SK-N-MC (cell line): Measurements from ENCODE around the gene NELFCD.
"Not testable (repeated sequence)": the region's sequence is repeated elsewhere in the genome, so short reads cannot be mapped to it uniquely, and the experiment has no call there.

Experiments used
- DNase-seq: peaks from one replicate; pipeline ENCODE4 v3.0.0-alpha.2; 2011; ENCODE audit warnings: low read depth, low spot score
- H3K27ac ChIP-seq: fragments of 200-600 bp; sonication (generic); 2 replicates; pipeline ENCODE4 v1.5.1; 2016; ENCODE audit warnings: mixed run types
- H3K36me3 ChIP-seq: fragments of 200-600 bp; sonication (generic); 2 replicates; pipeline ENCODE4 v1.6.1; 2017; ENCODE audit warnings: antibody characterized with exemption, low read length, mixed read lengths; ENCODE audit not compliant: insufficient read depth
- H3K4me3 ChIP-seq: fragments of 200-600 bp; sonication (generic); 2 replicates; pipeline ENCODE4 v1.5.1; 2016
- H3K9ac ChIP-seq: fragments of 200-600 bp; sonication (generic); 2 replicates; pipeline ENCODE4 v1.8.0; 2017; ENCODE audit warnings: mixed run types, mixed read lengths; ENCODE audit not compliant: insufficient read length
- H3K9me3 ChIP-seq: fragments of 200-600 bp; sonication (generic); 2 replicates; pipeline ENCODE4 v1.6.1; 2017; ENCODE audit warnings: low read depth, mild to moderate bottlenecking, antibody characterized with exemption, low read length, moderate library complexity, mixed read lengths
- EZH2 ChIP-seq: fragments of 200-600 bp; sonication (generic); IDR thresholded peaks from one replicate; pipeline ENCODE4 v1.6.1; 2017; ENCODE audit warnings: antibody characterized with exemption
- FOXP2 ChIP-seq: optimal IDR thresholded peaks from 2 replicates; pipeline ENCODE3; 2011; ENCODE audit warnings: mild to moderate bottlenecking, moderate library complexity; ENCODE audit not compliant: insufficient read depth; ENCODE audit errors: extremely low read length, control extremely low read depth
- POLR2AphosphoS5 ChIP-seq: IDR thresholded peaks from 2 replicates; pipeline ENCODE4 v1.6.1; 2012; ENCODE audit warnings: mild to moderate bottlenecking, low read depth, low read length, borderline replicate concordance

Gene NELFCD

DNA sequence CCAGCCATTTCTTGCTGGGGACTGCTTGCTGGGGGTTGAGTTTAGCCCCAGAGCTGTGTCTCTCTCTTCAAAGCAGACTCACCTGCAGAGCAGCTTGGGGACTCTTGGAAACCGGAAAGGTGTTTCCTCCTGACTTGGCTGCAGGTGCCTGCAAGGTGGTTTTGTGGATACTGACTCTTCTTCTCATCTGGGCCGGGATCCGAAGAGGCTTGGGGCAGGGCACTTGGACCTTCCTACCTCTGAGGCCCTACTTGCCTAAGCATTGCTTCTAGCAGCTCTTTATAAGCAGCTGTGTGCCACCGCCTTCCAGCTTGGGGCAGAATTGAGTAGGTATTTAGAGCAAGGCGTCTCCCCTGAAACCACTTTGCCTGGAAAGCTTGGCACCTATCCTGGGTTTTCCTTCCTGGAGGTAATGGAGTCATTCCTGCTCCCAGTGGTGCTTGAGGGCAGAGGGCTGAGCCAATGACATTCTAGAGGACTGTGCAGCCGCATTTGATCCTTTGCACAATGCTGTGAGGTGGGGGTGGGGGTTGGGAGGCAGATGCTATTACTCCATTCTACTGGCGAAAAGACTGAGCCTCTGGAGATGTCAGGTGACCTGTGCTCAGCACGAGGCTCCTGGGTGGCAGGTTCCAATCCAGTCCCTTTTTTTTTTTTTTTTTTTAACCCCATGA, 29.4 kb downstream of the NELFCD start:
- no peaks in the 10 kb centered on the region for H3K9me3 ChIP-seq
- DNase-seq: no peak
- H3K4me3 ChIP-seq: no peak overlapping the region
- TF ChIP-seq FOXP2 (no peak), EZH2 (no peak), POLR2AphosphoS5 (no peak)
- H3K9ac ChIP-seq: no peak overlapping the region
- no peaks in the 10 kb centered on the region for H3K36me3 ChIP-seq
- H3K27ac ChIP-seq: no peak overlapping the region

DNA sequence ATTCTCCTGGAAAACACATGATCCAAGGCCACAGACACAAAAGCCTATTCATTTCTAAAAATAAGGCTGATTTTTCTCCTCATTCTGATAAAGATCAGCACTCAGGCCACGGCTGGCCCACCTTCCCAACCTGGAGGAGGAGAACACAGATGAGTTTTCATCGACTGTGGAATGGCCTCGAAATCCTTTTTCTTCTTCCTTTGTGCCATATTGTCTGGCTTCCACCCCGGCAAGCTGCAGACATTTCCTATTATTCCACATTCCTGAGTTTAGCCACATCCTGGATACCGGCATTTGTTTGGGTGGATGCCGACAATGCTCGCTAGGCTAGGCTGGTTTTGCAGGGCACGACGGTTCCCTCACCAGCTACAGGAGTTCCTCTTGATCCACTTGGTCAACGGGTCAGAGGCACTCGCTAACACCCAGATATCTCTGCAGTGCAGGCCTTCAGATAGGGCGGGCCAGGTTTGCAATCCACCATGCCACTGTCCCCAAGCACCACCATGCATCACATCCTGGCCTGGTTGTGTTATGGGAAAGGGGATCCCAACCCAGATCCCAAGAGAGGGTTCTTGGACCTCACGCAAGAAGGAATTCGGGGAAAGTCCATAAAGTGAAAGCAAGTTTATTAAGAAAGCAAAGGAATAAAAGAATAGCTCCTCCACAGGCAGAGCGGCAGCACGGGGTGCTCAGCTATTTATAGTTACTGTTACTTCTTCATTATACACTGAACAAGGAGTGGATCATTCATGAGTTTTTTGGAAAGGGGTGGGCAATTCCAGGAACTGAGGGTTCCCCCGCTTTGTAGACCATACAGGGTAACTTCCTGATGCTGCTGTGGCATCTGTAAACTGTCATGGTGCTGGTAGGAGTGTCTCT, 30.2 kb downstream of the NELFCD start:
- Histone ChIP-seq H3K27ac (no peak overlapping the region), H3K9ac (no peak overlapping the region), H3K36me3 (no peaks in the 10 kb centered on the region), H3K9me3 (no peaks in the 10 kb centered on the region), H3K4me3 (no peak overlapping the region)
- TF ChIP-seq POLR2AphosphoS5 (no peak), EZH2 (no peak), FOXP2 (no peak)
- no peak for DNase-seq

DNA sequence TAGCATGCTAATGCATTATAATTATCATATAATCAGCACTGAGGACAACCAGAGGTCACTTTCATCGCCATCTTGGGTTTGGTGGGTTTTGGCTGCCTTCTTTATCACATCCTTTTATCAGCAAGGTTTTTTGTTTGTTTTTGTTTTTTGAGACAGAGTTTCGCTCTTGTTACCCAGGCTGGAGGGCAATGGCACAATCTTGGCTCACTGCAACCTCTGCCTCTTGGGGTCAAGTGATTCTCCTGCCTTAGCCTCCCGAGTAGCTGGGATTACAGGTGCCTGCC, 30.8 kb downstream of the NELFCD start:
- DNase-seq, H3K9ac ChIP-seq, H3K27ac ChIP-seq, H3K4me3 ChIP-seq, H3K9me3 ChIP-seq, H3K36me3 ChIP-seq: not testable (repeated sequence)

DNA sequence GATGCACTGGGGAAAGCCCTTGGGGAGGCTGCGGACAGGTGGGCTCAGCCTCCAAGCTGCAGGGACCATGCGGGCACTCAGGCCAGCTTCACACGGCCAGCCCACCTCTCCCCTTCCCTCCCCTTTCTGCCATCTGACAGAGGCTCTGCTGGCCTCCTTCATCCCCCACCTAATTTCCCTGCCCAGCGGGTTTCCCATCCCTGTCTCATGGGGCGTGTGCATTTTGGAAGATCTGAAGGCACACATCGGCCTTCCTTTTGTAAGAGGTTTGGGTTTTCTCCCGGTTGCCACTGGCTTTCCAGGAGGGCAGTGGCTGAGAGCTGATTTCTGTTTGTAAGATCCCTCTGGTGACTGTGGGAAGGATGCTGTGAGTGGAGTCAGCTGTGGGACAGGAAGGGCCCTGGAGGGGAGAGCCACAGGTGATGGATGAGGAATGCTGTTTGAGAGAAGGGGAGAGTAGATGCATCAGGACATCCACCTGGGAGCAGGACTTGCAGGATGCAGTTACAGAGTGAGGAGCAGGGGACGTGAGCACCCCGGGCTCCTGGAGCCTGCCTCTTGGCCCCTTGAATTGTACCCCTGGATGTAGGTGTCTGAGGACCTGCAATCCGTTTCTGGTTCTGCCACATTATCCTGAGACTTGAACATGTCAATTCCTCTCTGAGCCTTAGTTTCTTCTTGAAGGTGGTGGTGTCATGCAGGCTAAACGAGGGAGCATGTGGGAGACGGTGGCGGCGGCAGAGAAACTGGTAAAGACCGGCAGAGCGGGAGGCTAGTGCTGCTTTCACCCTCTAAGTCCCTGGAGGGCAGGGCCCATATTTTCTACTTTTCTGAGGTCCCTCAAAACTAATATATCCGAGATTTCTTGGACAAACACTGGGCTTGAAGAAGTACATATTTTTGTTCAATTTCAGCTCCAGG, 32.2 kb downstream of the NELFCD start:
- TF ChIP-seq POLR2AphosphoS5: no peak
- no peak for TF ChIP-seq FOXP2
- no peak for TF ChIP-seq EZH2
- no peak overlapping the region for H3K27ac ChIP-seq
- no peak overlapping the region for H3K9ac ChIP-seq
- no peak for DNase-seq
- no peaks in the 10 kb centered on the region for H3K36me3 ChIP-seq
- H3K9me3 ChIP-seq: no peaks in the 10 kb centered on the region
- no peak overlapping the region for H3K4me3 ChIP-seq

DNA sequence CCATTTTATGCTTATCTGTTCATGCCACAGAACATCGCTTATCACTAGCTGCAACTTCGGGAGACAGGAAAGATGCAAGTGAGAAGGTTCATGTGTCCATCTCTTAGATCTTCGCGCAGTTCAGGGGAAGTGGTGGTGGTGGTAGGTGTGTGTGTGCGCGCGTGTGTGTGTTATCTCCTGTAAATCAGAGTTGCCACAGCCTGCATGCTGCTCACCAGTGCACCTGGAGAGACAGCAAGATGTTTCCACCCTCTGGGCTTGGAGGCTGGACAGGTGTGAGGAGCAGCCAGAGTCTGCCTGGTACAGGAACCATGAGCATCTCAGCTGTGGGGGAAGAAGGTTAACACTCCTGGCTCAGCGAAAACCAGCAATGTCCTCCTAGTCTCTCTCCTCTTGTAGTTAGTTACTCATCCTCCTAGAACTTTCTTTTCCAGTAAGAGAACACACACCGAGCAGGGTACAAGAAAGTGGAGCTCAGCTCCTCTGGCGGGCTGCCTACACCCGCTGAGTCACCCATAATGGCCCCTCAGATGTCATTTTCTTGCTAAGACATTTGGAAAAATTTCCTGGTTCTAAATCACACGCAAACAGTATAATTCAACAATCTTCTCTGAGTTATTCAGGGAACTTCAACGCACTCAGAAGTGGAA, 33.0 kb downstream of the NELFCD start:
- no peak for DNase-seq
- H3K4me3 ChIP-seq: no peak overlapping the region
- H3K9me3 ChIP-seq: no peaks in the 10 kb centered on the region
- TF ChIP-seq EZH2: no peak
- TF ChIP-seq POLR2AphosphoS5: no peak
- TF ChIP-seq FOXP2: no peak
- H3K36me3 ChIP-seq: no peaks in the 10 kb centered on the region
- no peak overlapping the region for H3K27ac ChIP-seq
- H3K9ac ChIP-seq: no peak overlapping the region

DNA sequence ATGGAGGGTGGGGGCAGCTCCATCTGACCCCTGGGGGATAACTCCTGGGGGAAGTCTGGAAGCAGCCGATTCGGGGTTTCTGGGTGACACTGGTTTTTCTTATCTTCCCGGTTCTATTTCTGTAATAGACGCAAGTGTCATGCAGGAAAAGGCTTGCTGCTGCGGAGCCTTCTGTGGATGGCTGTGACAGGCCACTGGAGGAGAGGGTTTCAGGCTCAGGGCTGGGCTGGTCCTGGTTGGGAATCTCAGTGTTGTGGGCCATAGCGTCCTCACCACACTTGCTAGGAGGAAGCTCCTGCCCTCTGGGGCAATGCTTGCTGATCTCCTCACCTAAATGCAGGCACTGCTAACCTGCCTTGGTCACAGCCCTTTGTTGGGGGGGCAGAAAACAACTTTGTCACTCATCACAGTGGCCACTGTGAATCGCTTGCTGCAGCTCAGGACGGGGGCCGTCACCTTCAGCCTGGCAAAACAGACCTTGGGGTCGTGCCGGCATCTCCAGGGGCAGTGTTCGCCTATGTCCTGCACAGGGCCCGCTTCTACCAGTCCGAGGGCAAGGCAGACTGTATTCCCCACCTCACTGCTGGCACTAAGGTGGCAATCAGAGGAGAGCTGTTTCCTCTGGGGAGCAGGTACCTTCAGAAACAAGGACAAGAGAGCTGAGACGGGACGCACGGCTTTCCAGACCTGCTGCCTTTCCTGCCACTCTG, 33.8 kb downstream of the NELFCD start:
- Histone ChIP-seq H3K27ac (no peak overlapping the region), H3K9me3 (no peaks in the 10 kb centered on the region), H3K36me3 (no peaks in the 10 kb centered on the region), H3K4me3 (no peak overlapping the region), H3K9ac (no peak overlapping the region)
- DNase-seq: no peak
- TF ChIP-seq POLR2AphosphoS5: no peak
- TF ChIP-seq EZH2: no peak
- no peak for TF ChIP-seq FOXP2

DNA sequence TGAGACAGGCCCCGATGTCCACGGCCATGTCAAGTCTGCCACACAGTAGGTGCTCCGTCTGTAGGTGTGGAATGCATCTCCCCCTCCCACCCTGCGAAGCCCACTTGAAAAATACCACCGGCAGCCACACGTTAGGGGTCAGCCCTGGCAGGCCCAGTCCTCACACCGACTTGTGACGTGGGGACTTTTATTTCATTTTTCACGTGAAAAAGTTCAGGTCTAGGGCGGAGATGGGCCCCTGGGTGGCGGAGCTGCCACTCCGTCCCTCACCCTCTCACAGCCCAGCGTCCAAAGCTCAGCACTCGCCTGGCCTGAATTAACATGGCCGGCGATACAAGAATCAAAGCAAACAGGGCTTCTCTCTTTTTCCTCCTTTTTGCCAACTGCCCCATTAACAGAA, 34.4 kb downstream of the NELFCD start:
- no peak for TF ChIP-seq EZH2
- TF ChIP-seq POLR2AphosphoS5: no peak
- no peak for TF ChIP-seq FOXP2
- no peaks in the 10 kb centered on the region for H3K36me3 ChIP-seq
- no peak overlapping the region for H3K27ac ChIP-seq
- no peaks in the 10 kb centered on the region for H3K9me3 ChIP-seq
- no peak overlapping the region for H3K4me3 ChIP-seq
- no peak for DNase-seq
- no peak overlapping the region for H3K9ac ChIP-seq
